ENCODE results near the gene CD300LF.

CD300LF gene

GRCh38 chr17:74729368-74729767 lies 16.6 kb upstream of the CD300LF start:
- DNase-seq: no peak

GRCh38 chr17:74728702-74729075 lies 16.0 kb upstream of the CD300LF start:
- no peak for DNase-seq

GRCh38 chr17:74728033-74728701 lies 15.4 kb upstream of the CD300LF start:
- DNase-seq: no peak

GRCh38 chr17:74725111-74725510 lies 12.4 kb upstream of the CD300LF start:
- DNase-seq: no peak

- DNase-seq: no peak
Observed at GRCh38 chr17:74723891-74724290, 11.2 kb upstream of the CD300LF start.

- DNase-seq: no peak
Observed at GRCh38 chr17:74722782-74723181, 10.1 kb upstream of the CD300LF start.

- no peak for DNase-seq
Observed at GRCh38 chr17:74720506-74720905, 7.8 kb upstream of the CD300LF start.

GRCh38 chr17:74715144-74715543 lies 2.4 kb upstream of the CD300LF start:
- DNase-seq: peak; percentile 47

GRCh38 chr17:74713171-74713755 lies 540 bp upstream of the CD300LF start:
- peak; percentile 49 for DNase-seq

- no peak for DNase-seq
Observed at GRCh38 chr17:74712301-74712700, 422 bp downstream of the CD300LF start.

GRCh38 chr17:74711058-74711824 lies 1.5 kb downstream of the CD300LF start:
- DNase-seq: no peak

GRCh38 chr17:74704544-74704943 lies 8.2 kb downstream of the CD300LF start:
- DNase-seq: no peak

- no peak for DNase-seq
Observed at GRCh38 chr17:74703311-74703710, 9.4 kb downstream of the CD300LF start.

- no peak for DNase-seq
Observed at GRCh38 chr17:74702116-74702871, 10.4 kb downstream of the CD300LF start.

- no peak for DNase-seq
Observed at GRCh38 chr17:74699236-74699635, 13.5 kb downstream of the CD300LF start.

GRCh38 chr17:74698069-74698468 lies 14.7 kb downstream of the CD300LF start:
- no peak for DNase-seq

- no peak for DNase-seq
Observed at GRCh38 chr17:74697515-74697914, 15.2 kb downstream of the CD300LF start.

- DNase-seq: no peak
Observed at GRCh38 chr17:74695629-74696028, 17.1 kb downstream of the CD300LF start.

- DNase-seq: no peak
Observed at GRCh38 chr17:74694081-74694480, 18.6 kb downstream of the CD300LF start.

GRCh38 chr17:74691151-74691550 lies 21.6 kb downstream of the CD300LF start:
- DNase-seq: no peak

GRCh38 chr17:74690409-74690825 lies 22.3 kb downstream of the CD300LF start:
- peak; percentile 83 for DNase-seq

GRCh38 chr17:74687886-74688285 lies 24.8 kb downstream of the CD300LF start:
- DNase-seq: no peak

GRCh38 chr17:74686761-74687160 lies 26.0 kb downstream of the CD300LF start:
- DNase-seq: peak; percentile 75
